Tibial nerve (tissue), 4 donors: Measurements from ENCODE around the gene CHST12. TPM values are rescaled to one million over a fixed set of nuclear protein-coding genes. Genes with fewer than 3 reads are reported as not detected.
"Not testable (repeated sequence)": the region's sequence is repeated elsewhere in the genome, so short reads cannot be mapped to it uniquely, and the experiment has no call there.

Experiments used
- DNase-seq, 2 donors: peaks; one replicate each; pipeline ENCODE4 v3.0.0-alpha.2; 2019; ENCODE audit warnings: low spot score in 2 of 2
- H3K27ac ChIP-seq, 4 donors: fragments of 200-600 bp; sonication (generic) in 3 of 4; one replicate each; pipeline ENCODE4 v1.5.1; 2017 to 2019; ENCODE audit warnings: mild to moderate bottlenecking in 1 of 4
- H3K27me3 ChIP-seq, 2 donors: fragments of 200-600 bp; sonication (generic) in 1 of 2; one replicate each; pipeline versions ENCODE4 v1.5.1 to v1.6.0; 2017 to 2019
- H3K36me3 ChIP-seq, 3 donors: fragments of 200-600 bp; sonication (generic); one replicate each; pipeline ENCODE4 v1.5.1; 2018 to 2019
- H3K4me1 ChIP-seq, 4 donors: fragments of 200-600 bp; sonication (generic) in 3 of 4; one replicate each; pipeline ENCODE4 v1.5.1; 2017 to 2019
- H3K4me3 ChIP-seq, 4 donors: fragments of 200-600 bp; sonication (generic) in 3 of 4; one replicate each; pipeline ENCODE4 v1.5.1; 2017 to 2019; ENCODE audit warnings: mild to moderate bottlenecking in 1 of 4, moderate library complexity in 1 of 4
- H3K9me3 ChIP-seq, 4 donors: fragments of 200-600 bp; sonication (generic) in 3 of 4; one replicate each; pipeline ENCODE4 v1.5.1; 2017 to 2019
- EP300 ChIP-seq, 2 donors: sonication (generic); formaldehyde crosslinking; IDR thresholded peaks; one replicate each; pipeline ENCODE4 v1.6.1; 2017; ENCODE audit warnings: antibody characterized with exemption in 2 of 2, mild to moderate bottlenecking in 1 of 2
- POLR2A ChIP-seq, 2 donors: fragments of 450-650 bp; IDR thresholded peaks; one replicate each; pipeline ENCODE4 v1.6.1; 2017; ENCODE audit warnings: antibody characterized with exemption in 2 of 2, mild to moderate bottlenecking in 2 of 2, moderate library complexity in 2 of 2
- WGBS, 2 donors: methylation state at CpG; one replicate each; pipeline ENCODE4 v1.1.5; 2018; 5-methylcytosine and 5-hydroxymethylcytosine counted together
- total RNA-seq, 4 donors: library from RNA; depleted of rRNA; stranded (reverse); fragments of >200 nt; gene quantifications; one replicate each; pipeline ENCODE4 v1.1.0, GENCODE V29; 2016
- TF ChIP-seq, protein P1 (sequence below), 5 experiments: fragments of 200-600 bp in 3 of 5; fragments of 450-650 bp in 2 of 5; sonication (generic) in 3 of 5; IDR thresholded peaks; one replicate each; pipeline ENCODE4 v1.5.1; 2016 to 2019; ENCODE audit warnings: antibody characterized with exemption in 5 of 5, mild to moderate bottlenecking in 3 of 5, moderate library complexity in 2 of 5

The CHST12 gene
- total RNA-seq, 4 donors from 2014 or later = 21.0 to 29.9 (median 29.3) TPM

DNA sequence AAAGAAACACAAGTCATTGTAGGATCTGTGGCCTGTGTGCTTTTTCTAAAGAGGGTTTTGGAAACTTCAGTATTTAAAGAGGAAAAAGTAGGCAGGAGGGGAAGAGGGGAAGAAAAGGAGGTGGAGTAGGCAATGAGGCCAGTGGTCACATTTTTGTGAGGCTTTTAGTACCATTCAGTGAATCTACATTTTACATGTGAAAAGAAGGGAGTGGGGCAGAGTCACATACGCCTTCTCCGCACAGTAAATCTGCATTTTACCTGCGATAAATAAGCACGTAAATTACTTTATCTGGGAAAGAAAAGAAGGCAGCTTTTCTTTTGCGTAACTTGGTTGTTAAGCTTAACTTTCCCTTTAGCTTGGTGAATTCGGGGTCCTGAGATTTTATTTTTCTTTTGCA, 13.2 kb downstream of the CHST12 start:
- H3K9me3 ChIP-seq = no peaks in the 10 kb centered on the region
- H3K4me1 ChIP-seq = peaks cover 0 to 45% (median 10%) of the 10 kb centered on the region in 4 donors
- WGBS, 2 donors = 93 to 96% methylated on average over 6 of the region's 6 CpGs
- TF ChIP-seq EP300 (IDR thresholded peaks at IDR 0.05) (no peak), POLR2A (IDR thresholded peaks at IDR 0.05) (no peak)
- TF ChIP-seq, protein P1, sequence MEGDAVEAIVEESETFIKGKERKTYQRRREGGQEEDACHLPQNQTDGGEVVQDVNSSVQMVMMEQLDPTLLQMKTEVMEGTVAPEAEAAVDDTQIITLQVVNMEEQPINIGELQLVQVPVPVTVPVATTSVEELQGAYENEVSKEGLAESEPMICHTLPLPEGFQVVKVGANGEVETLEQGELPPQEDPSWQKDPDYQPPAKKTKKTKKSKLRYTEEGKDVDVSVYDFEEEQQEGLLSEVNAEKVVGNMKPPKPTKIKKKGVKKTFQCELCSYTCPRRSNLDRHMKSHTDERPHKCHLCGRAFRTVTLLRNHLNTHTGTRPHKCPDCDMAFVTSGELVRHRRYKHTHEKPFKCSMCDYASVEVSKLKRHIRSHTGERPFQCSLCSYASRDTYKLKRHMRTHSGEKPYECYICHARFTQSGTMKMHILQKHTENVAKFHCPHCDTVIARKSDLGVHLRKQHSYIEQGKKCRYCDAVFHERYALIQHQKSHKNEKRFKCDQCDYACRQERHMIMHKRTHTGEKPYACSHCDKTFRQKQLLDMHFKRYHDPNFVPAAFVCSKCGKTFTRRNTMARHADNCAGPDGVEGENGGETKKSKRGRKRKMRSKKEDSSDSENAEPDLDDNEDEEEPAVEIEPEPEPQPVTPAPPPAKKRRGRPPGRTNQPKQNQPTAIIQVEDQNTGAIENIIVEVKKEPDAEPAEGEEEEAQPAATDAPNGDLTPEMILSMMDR (IDR thresholded peaks at IDR 0.05) = no peak
- no peak overlapping the region for H3K27ac ChIP-seq
- no peak for DNase-seq
- peaks cover 0 to 9% (median 0%) of the 10 kb centered on the region in 3 donors for H3K36me3 ChIP-seq
- H3K27me3 ChIP-seq = no peaks in the 10 kb centered on the region
- no peak overlapping the region for H3K4me3 ChIP-seq

DNA sequence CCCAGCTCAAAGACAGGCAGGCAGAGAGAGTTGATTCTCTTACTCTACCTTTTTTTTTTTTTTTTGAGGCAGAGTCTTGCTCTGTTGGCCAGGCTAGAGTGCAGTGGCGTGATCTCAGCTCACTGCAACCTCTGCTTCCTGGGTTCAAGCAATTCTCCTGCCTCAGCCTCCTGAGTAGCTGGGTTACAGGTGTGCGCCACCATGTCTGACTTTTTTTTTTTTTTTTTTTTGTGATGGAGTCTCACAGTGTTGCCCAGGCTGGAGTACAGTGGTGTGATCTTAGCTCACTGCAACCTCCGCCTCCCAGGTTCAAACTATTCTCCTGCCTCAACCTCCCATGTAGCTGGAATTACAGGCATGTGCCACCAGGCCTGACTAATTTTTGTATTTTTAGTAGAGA, 13.8 kb downstream of the CHST12 start:
- peaks cover 0 to 39% (median 8%) of the 10 kb centered on the region in 4 donors for H3K4me1 ChIP-seq
- not testable (repeated sequence) for H3K4me3 ChIP-seq, H3K36me3 ChIP-seq, DNase-seq, H3K27ac ChIP-seq, H3K9me3 ChIP-seq, H3K27me3 ChIP-seq
- WGBS, 2 donors = 94 to 99% methylated on average over 3 of the region's 3 CpGs

DNA sequence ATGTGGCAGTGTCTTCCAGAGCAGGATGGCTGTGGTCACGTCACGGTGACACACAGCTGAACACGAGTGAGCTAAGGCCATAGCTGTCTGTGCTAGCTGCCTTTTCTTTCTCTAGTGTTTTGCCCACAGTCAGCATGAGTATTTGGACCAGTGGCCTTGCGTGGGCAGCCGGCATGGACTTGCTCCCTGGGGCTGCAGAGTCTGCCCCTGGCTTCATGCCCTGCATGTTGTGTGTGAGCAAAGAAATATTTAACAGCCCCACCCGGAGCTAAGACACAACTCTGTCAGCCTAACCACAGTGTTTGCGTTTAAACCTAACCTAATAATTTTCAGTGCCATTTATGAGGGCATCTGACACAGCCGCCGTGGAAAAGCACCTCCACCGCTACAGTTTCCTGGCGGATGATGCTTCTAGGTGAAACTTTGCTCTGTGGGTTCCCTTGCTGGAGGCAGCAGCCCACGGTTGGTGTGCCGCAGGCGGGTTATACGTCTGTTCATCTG, 14.6 kb downstream of the CHST12 start:
- Histone ChIP-seq H3K36me3 (peaks cover 0 to 10% (median 0%) of the 10 kb centered on the region in 3 donors), H3K27ac (peak overlapping the region in 1 of 4 donors; percentile 15), H3K4me3 (no peak overlapping the region), H3K9me3 (no peaks in the 10 kb centered on the region), H3K27me3 (no peaks in the 10 kb centered on the region), H3K4me1 (peaks cover 0 to 31% (median 5%) of the 10 kb centered on the region in 4 donors)
- DNase-seq = no peak
- TF ChIP-seq, protein P1 (IDR thresholded peaks at IDR 0.05) = no peak
- TF ChIP-seq EP300 (IDR thresholded peaks at IDR 0.05) (no peak), POLR2A (IDR thresholded peaks at IDR 0.05) (no peak)
- 51 to 53% methylated on average over 13 to 15 of the region's 15 CpGs for WGBS, 2 donors

DNA sequence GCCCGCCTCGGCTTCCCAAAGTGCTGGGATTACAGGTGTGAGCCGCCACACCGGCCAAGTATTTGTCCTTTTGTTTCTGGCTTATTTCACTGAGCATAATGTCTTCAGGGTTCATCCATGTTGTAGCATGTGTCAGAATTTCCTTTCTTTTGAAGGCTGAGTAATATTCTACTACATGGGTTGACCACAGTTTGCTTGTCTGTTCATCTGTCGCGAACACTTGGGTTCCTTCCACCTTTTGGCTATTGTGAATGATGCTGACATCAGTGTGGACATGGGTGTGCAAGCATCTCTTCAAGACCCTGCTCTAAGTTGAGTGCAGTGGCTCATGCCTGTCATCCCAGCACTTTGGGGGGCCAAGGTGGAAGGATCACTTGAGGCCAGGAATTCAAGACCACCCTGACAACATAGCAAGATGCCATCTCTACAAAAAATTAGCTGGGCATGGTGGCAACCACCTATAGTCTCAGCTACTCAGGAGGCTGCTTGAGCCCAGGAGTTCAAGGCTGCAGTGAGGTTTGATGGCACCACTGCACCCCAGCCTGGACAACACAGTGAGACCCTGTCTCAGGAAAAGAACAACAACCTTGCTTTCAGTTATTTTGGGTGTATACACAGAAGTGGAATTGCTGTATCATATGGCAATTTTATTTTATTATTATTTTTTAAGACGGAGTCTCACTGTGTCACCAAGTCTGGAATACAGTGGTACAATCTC, 17.0 kb downstream of the CHST12 start:
- Histone ChIP-seq H3K27ac (no peak overlapping the region), H3K36me3 (peaks cover 0 to 17% (median 0%) of the 10 kb centered on the region in 3 donors), H3K9me3 (no peaks in the 10 kb centered on the region), H3K4me3 (no peak overlapping the region), H3K4me1 (peaks cover 0 to 26% (median 5%) of the 10 kb centered on the region in 4 donors), H3K27me3 (no peaks in the 10 kb centered on the region)
- WGBS, 2 donors = 95 to 96% methylated on average over 7 of the region's 7 CpGs
- no peak for TF ChIP-seq POLR2A (IDR thresholded peaks at IDR 0.05)
- no peak for TF ChIP-seq EP300 (IDR thresholded peaks at IDR 0.05)
- TF ChIP-seq, protein P1 (IDR thresholded peaks at IDR 0.05) = no peak
- no peak for DNase-seq

DNA sequence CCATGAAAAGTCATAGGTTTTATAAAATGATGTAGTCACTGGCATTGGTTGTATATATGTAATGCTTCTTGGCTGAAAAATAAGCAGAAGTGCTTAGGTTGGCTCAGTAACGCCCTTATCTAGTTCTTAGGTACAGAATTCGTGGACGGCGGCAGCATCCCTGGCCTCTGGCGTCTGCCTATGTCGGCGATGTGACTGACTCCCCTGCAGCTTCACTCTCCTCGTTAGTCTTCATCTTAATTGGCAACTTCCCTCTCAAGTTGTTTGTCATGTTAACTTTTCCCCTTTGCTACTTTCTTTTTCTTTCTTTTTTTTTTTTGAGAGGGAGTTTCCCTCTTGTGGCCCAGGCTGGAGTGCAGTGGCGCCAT, 18.5 kb downstream of the CHST12 start:
- WGBS, 2 donors = 91 to 93% methylated on average over 9 of the region's 9 CpGs
- Histone ChIP-seq H3K9me3 (no peaks in the 10 kb centered on the region), H3K27ac (no peak overlapping the region), H3K27me3 (no peaks in the 10 kb centered on the region), H3K36me3 (peaks cover 0 to 17% (median 0%) of the 10 kb centered on the region in 3 donors), H3K4me3 (no peak overlapping the region), H3K4me1 (peaks cover 0 to 17% (median 5%) of the 10 kb centered on the region in 4 donors)
- TF ChIP-seq, protein P1 (IDR thresholded peaks at IDR 0.05) = no peak
- no peak for TF ChIP-seq POLR2A (IDR thresholded peaks at IDR 0.05)
- TF ChIP-seq EP300 (IDR thresholded peaks at IDR 0.05) = no peak
- DNase-seq = no peak
